Bronchial epithelial cell (primary cell): Measurements from ENCODE around the gene NRL. TPM values are rescaled to one million over a fixed set of nuclear protein-coding genes. Genes with fewer than 3 reads are reported as not detected.

Source experiments
- DNase-seq: peaks from one replicate; pipeline ENCODE4 v3.0.0-alpha.2; 2010; ENCODE audit warnings: low read depth
- FAIRE-seq: peaks from 2 replicates; lab custom pipeline; 2011; peaks lifted over from hg19 to GRCh38; lab: Jason Lieb, UNC
- H3K27me3 ChIP-seq: 2 replicates; pipeline ENCODE4 v1.5.1; 2011; ENCODE audit warnings: low read length; ENCODE audit not compliant: control insufficient read depth, insufficient read depth
- H3K36me3 ChIP-seq: 2 replicates; pipeline ENCODE4 v1.5.1; 2011; ENCODE audit warnings: low read length; ENCODE audit not compliant: control insufficient read depth, insufficient read depth
- H3K4me3 ChIP-seq: 2 replicates; pipeline ENCODE4 v1.5.1; 2011; ENCODE audit warnings: mild to moderate bottlenecking, low read depth, low read length, control low read depth
- CTCF ChIP-seq: IDR thresholded peaks from 2 replicates; pipeline ENCODE4 v1.5.1; 2011; ENCODE audit warnings: mild to moderate bottlenecking, moderate library complexity, low read length, control low read depth, inconsistent platforms; ENCODE audit not compliant: insufficient read depth, severe bottlenecking
- total RNA-seq: library from RNA; depleted of rRNA; stranded (reverse); fragments of >200 nt; gene quantifications from 2 replicates; pipeline ENCODE4 v1.2.1, GENCODE V29; 2014

NRL gene
- total RNA-seq, 1 donor from 2014 or later = 0.79 TPM

- no peak for DNase-seq
- H3K36me3 ChIP-seq = no peaks in the 10 kb centered on the region
- peaks cover 6% of the 10 kb centered on the region for H3K27me3 ChIP-seq
- H3K4me3 ChIP-seq = no peak overlapping the region
- TF ChIP-seq CTCF = no peak
- peak; percentile 7 for FAIRE-seq
These were observed 44.2 kb downstream of the NRL start for GRCh38 chr14:24070285-24071143.

- Histone ChIP-seq H3K27me3 (peaks cover 6% of the 10 kb centered on the region), H3K36me3 (no peaks in the 10 kb centered on the region), H3K4me3 (no peak overlapping the region)
- no peak for DNase-seq
- no peak for TF ChIP-seq CTCF
- no peak for FAIRE-seq
These were observed 45.4 kb downstream of the NRL start for GRCh38 chr14:24069411-24069735.

GRCh38 chr14:24068711-24069410 is 45.9 kb downstream of the NRL start:
- DNase-seq (no peak), FAIRE-seq (no peak)
- Histone ChIP-seq H3K4me3 (no peak overlapping the region), H3K27me3 (peaks cover 6% of the 10 kb centered on the region), H3K36me3 (no peaks in the 10 kb centered on the region)
- TF ChIP-seq CTCF = no peak

GRCh38 chr14:24067133-24068082 is 47.3 kb downstream of the NRL start:
- FAIRE-seq = no peak
- DNase-seq = no peak
- H3K4me3 ChIP-seq = no peak overlapping the region
- peaks cover 6% of the 10 kb centered on the region for H3K27me3 ChIP-seq
- no peaks in the 10 kb centered on the region for H3K36me3 ChIP-seq
- no peak for TF ChIP-seq CTCF

- Histone ChIP-seq H3K4me3 (no peak overlapping the region), H3K36me3 (no peaks in the 10 kb centered on the region), H3K27me3 (peaks cover 3% of the 10 kb centered on the region)
- TF ChIP-seq CTCF = no peak
- no peak for FAIRE-seq
- DNase-seq = no peak
These were observed 48.1 kb downstream of the NRL start for GRCh38 chr14:24066496-24067132.
